ENCODE results near the gene MOAP1.
"Not testable (repeated sequence)": the region's sequence is repeated elsewhere in the genome, so short reads cannot be mapped to it uniquely, and the experiment has no call there.

The MOAP1 gene

GRCh38 chr14:93185349-93185720 lies 638 bp upstream of the MOAP1 start:
- no peak for DNase-seq (ENCODE audit: low spot score)

- no peak for DNase-seq (ENCODE audit: low spot score)
Measured at GRCh38 chr14:93183596-93184317, 940 bp downstream of the MOAP1 start.

GRCh38 chr14:93175492-93175891 lies 9.2 kb downstream of the MOAP1 start:
- no peak for DNase-seq (ENCODE audit: low spot score)

- not testable (repeated sequence) for DNase-seq (ENCODE audit: low spot score)
Measured at GRCh38 chr14:93174731-93175130, 10.0 kb downstream of the MOAP1 start.

- DNase-seq (ENCODE audit: low spot score): peak; percentile 4
Measured at GRCh38 chr14:93173943-93174395, 10.7 kb downstream of the MOAP1 start.

- no peak for DNase-seq (ENCODE audit: low spot score)
Measured at GRCh38 chr14:93171376-93171775, 13.3 kb downstream of the MOAP1 start.

GRCh38 chr14:93170141-93170540 lies 14.6 kb downstream of the MOAP1 start:
- DNase-seq (ENCODE audit: low spot score): not testable (repeated sequence)

- DNase-seq (ENCODE audit: low spot score): not testable (repeated sequence)
Measured at GRCh38 chr14:93169619-93170018, 15.1 kb downstream of the MOAP1 start.

GRCh38 chr14:93168610-93169009 lies 16.1 kb downstream of the MOAP1 start:
- DNase-seq (ENCODE audit: low spot score): not testable (repeated sequence)

- not testable (repeated sequence) for DNase-seq (ENCODE audit: low spot score)
Measured at GRCh38 chr14:93165271-93166265, 19.1 kb downstream of the MOAP1 start.

- no peak for DNase-seq (ENCODE audit: low spot score)
Measured at GRCh38 chr14:93163564-93163963, 21.1 kb downstream of the MOAP1 start.

GRCh38 chr14:93161411-93161940 lies 23.2 kb downstream of the MOAP1 start:
- DNase-seq (ENCODE audit: low spot score): no peak

- DNase-seq (ENCODE audit: low spot score): peak; percentile 35
Measured at GRCh38 chr14:93160353-93160801, 24.3 kb downstream of the MOAP1 start.

GRCh38 chr14:93159625-93160352 lies 24.9 kb downstream of the MOAP1 start:
- not testable (repeated sequence) for DNase-seq (ENCODE audit: low spot score)

GRCh38 chr14:93158349-93158748 lies 26.3 kb downstream of the MOAP1 start:
- DNase-seq (ENCODE audit: low spot score): not testable (repeated sequence)

GRCh38 chr14:93156693-93157369 lies 27.9 kb downstream of the MOAP1 start:
- no peak for DNase-seq (ENCODE audit: low spot score)

GRCh38 chr14:93155667-93156066 lies 29.0 kb downstream of the MOAP1 start:
- no peak for DNase-seq (ENCODE audit: low spot score)

GRCh38 chr14:93153121-93153520 lies 31.6 kb downstream of the MOAP1 start:
- no peak for DNase-seq (ENCODE audit: low spot score)

- no peak for DNase-seq (ENCODE audit: low spot score)
Measured at GRCh38 chr14:93150227-93151208, 34.2 kb downstream of the MOAP1 start.

GRCh38 chr14:93148979-93149378 lies 35.7 kb downstream of the MOAP1 start:
- no peak for DNase-seq (ENCODE audit: low spot score)

Data from AG08395 (cell line).